Gastroesophageal sphincter (tissue), 3 donors: ENCODE measurements around the gene ENTPD7.

Source experiments
- CTCF ChIP-seq, 4 experiments: fragments of 200-600 bp in 2 of 4; fragments of 450-650 bp in 2 of 4; sonication (generic) in 1 of 4; IDR thresholded peaks; one replicate each; pipeline ENCODE4 v1.5.1; 2017 to 2019; ENCODE audit warnings: antibody characterized with exemption in 4 of 4, mild to moderate bottlenecking in 2 of 4, moderate library complexity in 2 of 4
- EP300 ChIP-seq: sonication (generic); formaldehyde crosslinking; IDR thresholded peaks from one replicate; pipeline ENCODE4 v1.6.1; 2017; ENCODE audit warnings: antibody characterized with exemption, mild to moderate bottlenecking

GRCh38 chr10:99628923-99629624 lies 30.2 kb upstream of the ENTPD7 start:
- TF ChIP-seq CTCF (IDR thresholded peaks at IDR 0.05) (no peak), EP300 (no peak)
